HG02870 (cell line): ENCODE data around the gene MIGA1.
"Not testable (repeated sequence)": the region's sequence is repeated elsewhere in the genome, so short reads cannot be mapped to it uniquely, and the experiment has no call there.

Experiments
- ATAC-seq: cut with Tn5 transposase; IDR thresholded peaks from one replicate; pipeline ENCODE4 v1.9.1; 2021; ENCODE audit warnings: mild to moderate bottlenecking, moderate library complexity; ENCODE audit not compliant: unreplicated experiment

The MIGA1 gene

GRCh38 chr1:77905603-77906002 is 126.2 kb downstream of the MIGA1 start:
- ATAC-seq, result no peak

GRCh38 chr1:77906019-77906545 is 126.6 kb downstream of the MIGA1 start:
- ATAC-seq, result no peak

GRCh38 chr1:77906624-77907023 is 127.2 kb downstream of the MIGA1 start:
- ATAC-seq, result no peak

- ATAC-seq, result no peak
Observed at GRCh38 chr1:77910116-77910515, 130.7 kb downstream of the MIGA1 start.

- not testable (repeated sequence) for ATAC-seq
Observed at GRCh38 chr1:77918918-77919317, 139.5 kb downstream of the MIGA1 start.

- no peak for ATAC-seq
Observed at GRCh38 chr1:77925518-77925917, 146.1 kb downstream of the MIGA1 start.

GRCh38 chr1:77925956-77926355 is 146.5 kb downstream of the MIGA1 start:
- ATAC-seq, result no peak

GRCh38 chr1:77926561-77927357 is 147.3 kb downstream of the MIGA1 start:
- peak; percentile 57 for ATAC-seq

GRCh38 chr1:77927414-77927813 is 148.0 kb downstream of the MIGA1 start:
- no peak for ATAC-seq
